Measurements from ENCODE around the gene SBF1. TPM values are rescaled to one million over a fixed set of nuclear protein-coding genes. Genes with fewer than 3 reads are reported as not detected.
"Not testable (repeated sequence)": the region's sequence is repeated elsewhere in the genome, so short reads cannot be mapped to it uniquely, and the experiment has no call there.

The SBF1 gene
- total RNA-seq, 2 experiments from 2014 or later = 97.6 TPM

DNA sequence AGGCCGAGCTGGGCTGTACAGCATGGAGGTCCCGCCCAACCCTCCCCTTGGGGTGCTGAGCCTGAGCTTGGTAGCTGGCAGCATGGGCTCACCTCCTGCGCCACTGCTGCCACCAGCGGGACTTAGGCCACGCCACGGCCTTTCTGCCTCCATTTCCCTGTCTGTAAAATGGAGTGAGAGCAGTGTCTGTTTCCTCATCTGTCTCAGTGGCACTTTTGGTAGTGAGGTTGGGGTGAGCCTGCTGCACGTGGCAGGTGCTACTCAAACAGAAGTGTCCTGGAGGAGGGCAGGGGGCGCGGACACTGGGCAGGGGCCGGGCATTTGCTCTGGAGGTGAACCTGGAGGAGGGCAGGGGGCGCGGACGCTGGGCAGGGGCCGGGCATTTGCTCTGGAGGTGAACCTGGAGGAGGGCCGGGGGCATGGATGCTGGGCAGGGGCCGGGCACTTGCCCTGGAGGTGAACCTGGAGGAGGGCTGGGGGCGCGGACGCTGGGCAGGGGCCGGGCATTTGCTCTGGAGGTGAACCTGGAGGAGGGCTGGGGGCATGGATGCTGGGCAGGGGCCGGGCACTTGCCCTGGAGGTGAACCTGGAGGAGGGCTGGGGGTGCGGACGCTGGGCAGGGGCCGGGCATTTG, 41.8 kb downstream of the SBF1 start:
- DNase-seq; H3K4me3 Mint-ChIP-seq; H3K27me3 Mint-ChIP-seq; POLR2A ChIA-PET; CTCF ChIA-PET; intact Hi-C loops (cut with DNase I, micrococcal nuclease); H3K4me1 Mint-ChIP-seq; H3K27ac Mint-ChIP-seq; H3K9me3 Mint-ChIP-seq (ENCODE audit: low read depth); ATAC-seq: not testable (repeated sequence)
- H3K36me3 Mint-ChIP-seq (ENCODE audit: low read depth) = peaks cover 11% of the 10 kb centered on the region

DNA sequence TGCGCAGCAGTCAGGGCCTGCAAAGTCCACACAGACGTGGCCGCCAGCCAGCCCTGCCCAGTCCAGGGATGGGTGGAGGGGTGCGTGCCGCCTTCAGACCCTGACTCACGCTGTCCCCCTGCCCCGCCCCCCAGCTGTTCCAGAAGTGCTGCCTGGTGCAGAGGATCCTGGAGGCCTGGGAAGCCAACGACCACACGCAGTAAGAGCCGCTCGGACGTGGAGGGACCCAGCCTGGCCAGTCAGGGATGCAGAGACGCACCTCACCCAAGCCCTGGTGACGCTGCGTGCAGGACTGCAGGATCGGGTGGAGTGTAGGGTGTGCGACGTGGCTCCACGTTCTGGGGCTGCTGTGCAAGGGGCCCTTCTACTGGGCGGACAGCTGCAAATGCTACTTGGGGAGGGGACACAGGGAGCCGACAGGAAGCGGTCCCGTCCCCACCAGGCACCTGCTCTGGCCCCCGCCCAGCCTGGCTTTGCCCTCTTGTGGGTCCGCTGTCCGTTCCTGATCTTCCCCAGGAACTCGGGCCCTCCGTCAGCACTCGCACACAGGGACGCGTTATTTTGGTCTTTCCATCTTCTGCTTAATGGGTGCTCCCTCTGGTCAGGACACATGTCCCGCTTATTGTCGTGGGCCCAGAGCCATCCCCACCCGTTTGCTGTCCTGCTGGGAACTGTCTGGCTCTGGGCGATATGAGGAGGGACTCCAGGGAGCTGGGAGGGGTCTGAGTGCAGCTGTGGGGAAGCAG, 42.5 kb downstream of the SBF1 start:
- DNase-seq (no peak), ATAC-seq (no peak)
- intact Hi-C loops (cut with DNase I, micrococcal nuclease) = no loop called here
- ChIA-PET CTCF (no interaction called here), POLR2A (no interaction called here)
- no peak overlapping the region for H3K4me3 Mint-ChIP-seq
- no peak overlapping the region for H3K27ac Mint-ChIP-seq
- peaks cover 11% of the 10 kb centered on the region for H3K36me3 Mint-ChIP-seq (ENCODE audit: low read depth)
- no peaks in the 10 kb centered on the region for H3K27me3 Mint-ChIP-seq
- no peaks in the 10 kb centered on the region for H3K4me1 Mint-ChIP-seq
- no peaks in the 10 kb centered on the region for H3K9me3 Mint-ChIP-seq (ENCODE audit: low read depth)

DNA sequence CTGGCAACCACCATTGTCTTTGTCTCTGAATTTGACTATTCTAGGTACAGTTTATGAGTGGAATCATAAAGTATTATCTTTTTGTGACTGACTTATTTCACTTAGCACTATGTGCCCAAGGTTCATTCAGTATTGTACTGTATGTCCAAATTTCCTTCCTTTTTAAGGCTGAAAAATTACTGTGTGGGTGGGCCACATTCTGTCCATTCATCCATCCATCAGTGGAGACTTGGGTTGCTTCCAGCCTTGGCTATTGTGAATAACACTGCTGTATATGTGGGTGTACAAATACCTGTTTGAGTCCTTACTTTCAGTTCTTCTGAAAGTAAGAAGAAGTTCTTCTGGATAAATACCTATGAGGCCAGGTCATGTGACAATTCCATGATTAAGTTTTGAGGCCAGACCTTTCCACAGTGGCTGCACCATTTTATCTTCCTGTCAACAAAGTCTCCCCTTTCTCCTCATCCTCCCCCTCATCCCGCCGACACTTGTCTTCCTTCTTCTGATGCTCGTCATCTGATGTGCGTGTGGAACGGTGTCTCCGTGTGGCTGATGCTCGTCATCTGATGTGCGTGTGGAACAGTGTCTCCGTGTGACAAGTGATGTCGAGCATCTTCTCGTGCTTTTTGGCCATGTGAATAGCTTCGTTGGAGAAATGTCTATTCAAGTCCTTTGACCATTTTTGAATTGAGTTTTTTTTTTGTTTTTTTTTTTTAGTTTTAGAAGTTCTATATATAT, 49.5 kb downstream of the SBF1 start:
- Mint-ChIP-seq H3K27me3 (no peaks in the 10 kb centered on the region), H3K9me3 (ENCODE audit: low read depth) (no peaks in the 10 kb centered on the region), H3K36me3 (ENCODE audit: low read depth) (peaks cover 18% of the 10 kb centered on the region), H3K4me3 (no peak overlapping the region), H3K4me1 (peaks cover 6% of the 10 kb centered on the region), H3K27ac (peak overlapping the region; percentile 17)
- intact Hi-C loops (cut with DNase I, micrococcal nuclease) = no loop called here
- CTCF ChIA-PET = interaction anchor here (0.7 to 1.8 kb wide), 2 partner anchors 72 to 150 kb away, joined by 4 to 5 read pairs; no protein-coding TSS in a partner anchor
- POLR2A ChIA-PET = no interaction called here
- ATAC-seq = no peak
- DNase-seq = no peak

DNA sequence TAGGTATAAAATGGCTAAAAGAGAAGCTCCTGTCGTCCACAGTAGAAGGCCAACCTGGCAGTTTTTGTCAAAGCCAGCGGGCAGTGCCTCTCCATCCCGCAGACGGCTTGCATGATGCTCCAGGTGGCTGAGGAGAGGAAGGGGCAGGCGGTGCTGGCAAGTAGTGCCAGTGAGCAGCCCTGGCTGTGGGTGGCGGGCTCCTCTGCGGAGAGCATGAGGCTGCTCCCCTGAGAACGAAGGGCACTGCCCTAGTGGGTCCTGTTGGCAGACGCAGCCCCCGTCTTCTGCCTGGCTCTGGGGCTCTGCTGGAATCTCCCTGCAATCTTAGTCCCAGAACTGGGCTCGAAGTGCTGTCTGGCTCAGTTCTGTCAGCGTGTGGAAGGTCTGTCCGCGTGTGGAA, 50.9 kb downstream of the SBF1 start:
- intact Hi-C loops (cut with DNase I, micrococcal nuclease) = no loop called here
- Mint-ChIP-seq H3K27ac (no peak overlapping the region), H3K27me3 (no peaks in the 10 kb centered on the region), H3K4me3 (no peak overlapping the region), H3K36me3 (ENCODE audit: low read depth) (peaks cover 29% of the 10 kb centered on the region), H3K4me1 (peaks cover 6% of the 10 kb centered on the region), H3K9me3 (ENCODE audit: low read depth) (no peaks in the 10 kb centered on the region)
- no peak for DNase-seq
- ChIA-PET CTCF (no interaction called here), POLR2A (no interaction called here)
- no peak for ATAC-seq

DNA sequence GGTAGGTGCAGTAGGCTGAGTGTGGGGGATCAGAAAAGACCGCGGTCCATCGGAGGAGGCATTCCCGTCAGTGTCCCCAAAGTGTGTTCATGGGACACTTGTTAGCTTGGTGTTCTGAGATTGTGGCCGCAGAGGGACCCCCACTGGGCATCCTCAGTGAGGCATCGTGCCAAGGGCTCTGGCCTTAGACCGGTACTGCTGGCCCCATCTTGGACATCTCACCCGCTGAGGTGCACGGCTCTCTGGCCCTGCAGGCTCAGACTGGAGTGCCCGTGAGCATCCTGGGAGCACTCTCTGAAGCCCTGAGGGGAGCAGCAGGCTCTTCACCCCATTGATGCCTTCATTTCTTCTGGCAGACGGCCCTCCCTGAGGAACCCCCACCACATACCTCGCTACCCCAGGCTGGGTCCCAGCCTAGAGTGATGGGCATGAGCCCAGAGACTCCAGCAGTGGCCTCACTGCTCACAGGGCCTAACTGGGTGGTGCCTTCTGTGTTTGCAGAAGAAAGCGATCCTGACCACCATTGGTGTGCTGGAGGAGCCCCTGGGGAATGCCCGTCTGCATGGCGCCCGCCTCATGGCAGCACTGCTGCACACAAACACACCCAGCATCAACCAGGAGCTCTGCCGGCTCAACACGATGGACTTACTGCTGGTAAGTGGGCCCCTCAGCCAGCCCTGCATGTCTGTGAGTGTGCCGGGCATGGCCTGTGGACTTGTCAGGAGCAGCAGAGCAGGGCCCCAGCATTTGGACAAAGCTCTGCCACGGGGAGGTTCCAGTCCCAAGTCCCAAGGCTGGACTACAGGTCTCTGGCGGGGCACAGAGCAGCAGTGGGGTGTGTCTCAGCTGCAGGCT, 51.6 kb downstream of the SBF1 start:
- Mint-ChIP-seq H3K27me3 (no peaks in the 10 kb centered on the region), H3K27ac (no peak overlapping the region)

DNA sequence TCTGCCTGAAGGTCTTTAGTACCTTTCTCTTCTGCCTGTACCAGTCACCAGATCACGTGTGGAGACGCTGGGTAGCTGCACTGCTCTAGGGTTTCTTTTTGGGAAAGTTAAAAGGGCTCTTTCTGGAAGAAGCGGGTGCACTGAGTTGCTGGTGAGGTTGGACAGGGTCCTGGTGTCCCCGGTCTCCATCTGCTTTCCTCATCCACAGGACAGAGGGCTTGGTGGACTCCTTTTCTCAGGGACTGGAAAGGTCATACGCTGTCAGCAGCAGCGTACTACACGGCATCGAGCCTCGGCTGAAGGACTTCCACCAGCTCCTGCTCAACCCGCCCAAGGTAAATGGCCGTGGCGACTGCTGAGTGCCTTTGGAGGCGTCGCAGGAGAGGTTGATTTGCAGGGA, 52.8 kb downstream of the SBF1 start:
- POLR2A ChIA-PET = no interaction called here

More for the DNA sequence above, 51.6 kb downstream of the SBF1 start:
- ChIA-PET CTCF (no interaction called here), POLR2A (no interaction called here)
- ATAC-seq (no peak), DNase-seq (no peak)
- H3K36me3 Mint-ChIP-seq (ENCODE audit: low read depth) = peaks cover 30% of the 10 kb centered on the region
- H3K4me3 Mint-ChIP-seq = no peak overlapping the region
- intact Hi-C loops (cut with DNase I, micrococcal nuclease) = no loop called here
- H3K9me3 Mint-ChIP-seq (ENCODE audit: low read depth) = no peaks in the 10 kb centered on the region
- peaks cover 6% of the 10 kb centered on the region for H3K4me1 Mint-ChIP-seq

DNA sequence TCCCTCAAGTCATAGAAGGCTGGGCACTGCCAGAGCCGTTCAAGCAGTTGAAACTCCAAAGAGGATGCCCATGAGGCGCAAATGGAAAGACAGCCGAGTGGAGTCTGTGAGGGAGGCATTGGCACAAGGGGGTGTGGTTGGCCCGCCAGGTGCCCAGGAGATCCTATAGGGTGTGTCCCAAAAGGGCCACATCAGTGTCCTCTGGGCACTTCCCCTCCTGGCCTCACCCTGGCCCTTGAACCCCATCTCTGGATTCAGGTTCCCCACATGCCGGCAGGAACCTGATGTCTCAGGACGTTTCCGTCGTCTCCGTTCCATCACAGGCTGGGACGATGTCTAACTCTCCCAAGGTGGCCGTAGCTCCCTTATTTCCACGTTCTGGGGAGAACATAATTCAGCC, 54.3 kb downstream of the SBF1 start:
- Mint-ChIP-seq H3K36me3 (ENCODE audit: low read depth) (peaks cover 28% of the 10 kb centered on the region), H3K4me1 (peaks cover 6% of the 10 kb centered on the region), H3K27ac (no peak overlapping the region), H3K9me3 (ENCODE audit: low read depth) (no peaks in the 10 kb centered on the region), H3K27me3 (no peaks in the 10 kb centered on the region), H3K4me3 (no peak overlapping the region)
- intact Hi-C loops (cut with DNase I, micrococcal nuclease) = no loop called here
- CTCF ChIA-PET = interaction anchor here (0.8 kb wide), 1 partner anchor 77 kb away, joined by 3 read pairs; no protein-coding TSS in a partner anchor
- DNase-seq (no peak), ATAC-seq (no peak)
- POLR2A ChIA-PET = no interaction called here

More for the DNA sequence above, 52.8 kb downstream of the SBF1 start:
- CTCF ChIA-PET = interaction anchor here (0.8 kb wide), 1 partner anchor 48 kb away, joined by 3 read pairs; no protein-coding TSS in a partner anchor
- ATAC-seq (no peak), DNase-seq (no peak)
- Mint-ChIP-seq H3K4me3 (no peak overlapping the region), H3K4me1 (peaks cover 6% of the 10 kb centered on the region), H3K27ac (no peak overlapping the region), H3K9me3 (ENCODE audit: low read depth) (no peaks in the 10 kb centered on the region), H3K27me3 (no peaks in the 10 kb centered on the region), H3K36me3 (ENCODE audit: low read depth) (peaks cover 32% of the 10 kb centered on the region)
- intact Hi-C loops (cut with DNase I, micrococcal nuclease) = no loop called here

DNA sequence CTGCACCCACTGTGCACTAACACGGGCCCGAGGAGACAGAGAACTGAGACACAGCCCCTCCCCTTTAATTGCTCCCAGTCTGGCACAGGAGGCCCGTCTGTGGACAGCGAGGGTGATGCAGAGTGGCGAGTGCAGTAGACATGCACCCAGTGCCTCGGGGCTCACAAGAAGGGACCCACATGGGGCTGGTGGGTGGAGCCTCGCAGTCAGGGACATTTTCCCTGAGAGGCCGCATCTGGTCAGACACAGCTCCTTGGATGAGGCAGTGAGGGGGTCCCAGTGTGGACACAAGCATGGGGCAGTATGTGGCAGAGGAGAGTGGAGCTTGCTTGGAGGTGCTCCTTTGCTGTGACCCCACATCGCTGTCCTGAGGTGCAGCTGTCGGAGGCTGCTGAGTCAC, 54.8 kb downstream of the SBF1 start:
- H3K4me3 Mint-ChIP-seq = no peak overlapping the region
- no peak overlapping the region for H3K27ac Mint-ChIP-seq
- no peak for DNase-seq
- H3K36me3 Mint-ChIP-seq (ENCODE audit: low read depth) = peaks cover 26% of the 10 kb centered on the region
- ATAC-seq = no peak
- CTCF ChIA-PET = interaction anchor here (0.8 kb wide), 1 partner anchor 78 kb away, joined by 3 read pairs; no protein-coding TSS in a partner anchor
- H3K4me1 Mint-ChIP-seq = peaks cover 2% of the 10 kb centered on the region
- POLR2A ChIA-PET = no interaction called here
- no peaks in the 10 kb centered on the region for H3K27me3 Mint-ChIP-seq
- intact Hi-C loops (cut with DNase I, micrococcal nuclease) = no loop called here
- no peaks in the 10 kb centered on the region for H3K9me3 Mint-ChIP-seq (ENCODE audit: low read depth)

DNA sequence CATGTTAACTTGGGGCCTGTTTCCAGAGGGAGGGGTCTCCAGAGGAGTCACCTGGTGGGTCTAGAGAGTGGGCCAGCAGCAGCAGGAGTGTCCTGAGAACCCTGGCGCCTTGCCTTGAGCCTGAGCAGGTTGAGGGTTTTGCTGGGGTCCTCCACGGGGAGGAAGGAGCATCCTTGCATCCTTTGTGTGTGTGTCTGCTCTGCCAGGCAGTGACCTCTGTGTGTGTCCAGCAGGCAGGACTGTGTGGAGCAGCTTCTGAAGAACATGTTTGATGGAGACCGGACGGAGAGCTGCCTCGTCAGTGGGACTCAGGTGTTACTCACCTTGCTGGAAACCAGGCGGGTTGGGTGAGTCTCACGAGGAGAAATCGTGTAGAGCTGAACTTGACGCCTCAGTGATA, 55.7 kb downstream of the SBF1 start:
- no peaks in the 10 kb centered on the region for H3K27me3 Mint-ChIP-seq
- H3K36me3 Mint-ChIP-seq (ENCODE audit: low read depth) = peaks cover 27% of the 10 kb centered on the region
- DNase-seq = no peak
- H3K27ac Mint-ChIP-seq = no peak overlapping the region
- no peak overlapping the region for H3K4me3 Mint-ChIP-seq
- ATAC-seq = no peak
- H3K9me3 Mint-ChIP-seq (ENCODE audit: low read depth) = no peaks in the 10 kb centered on the region
- no peaks in the 10 kb centered on the region for H3K4me1 Mint-ChIP-seq
- intact Hi-C loops (cut with DNase I, micrococcal nuclease) = no loop called here
- POLR2A ChIA-PET = no interaction called here
- CTCF ChIA-PET = no interaction called here

DNA sequence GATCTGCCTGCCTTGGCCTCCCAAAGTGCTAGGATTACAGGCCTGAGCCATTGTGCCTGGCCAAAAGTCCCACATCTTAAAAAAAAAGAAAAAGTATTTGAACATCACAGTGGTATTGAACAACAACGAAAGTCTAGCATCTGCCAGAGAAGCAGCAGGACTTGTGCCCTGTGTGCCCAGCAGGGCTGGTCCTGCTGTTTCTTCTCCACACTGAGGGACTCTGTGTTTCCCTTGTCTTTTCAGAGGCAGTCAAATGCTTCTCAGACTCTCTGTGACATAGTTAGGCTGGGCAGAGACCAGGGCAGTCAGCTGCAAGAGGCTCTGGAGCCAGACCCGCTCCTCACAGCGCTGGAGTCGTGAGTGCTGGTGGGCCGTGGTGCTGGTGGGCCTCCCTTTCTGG, 56.2 kb downstream of the SBF1 start:
- Mint-ChIP-seq H3K9me3 (ENCODE audit: low read depth) (no peaks in the 10 kb centered on the region), H3K27me3 (no peaks in the 10 kb centered on the region), H3K36me3 (ENCODE audit: low read depth) (peaks cover 30% of the 10 kb centered on the region), H3K27ac (no peak overlapping the region), H3K4me1 (no peaks in the 10 kb centered on the region), H3K4me3 (no peak overlapping the region)
- no peak for DNase-seq
- intact Hi-C loops (cut with DNase I, micrococcal nuclease) = no loop called here
- no peak for ATAC-seq
- ChIA-PET CTCF (no interaction called here), POLR2A (no interaction called here)

DNA sequence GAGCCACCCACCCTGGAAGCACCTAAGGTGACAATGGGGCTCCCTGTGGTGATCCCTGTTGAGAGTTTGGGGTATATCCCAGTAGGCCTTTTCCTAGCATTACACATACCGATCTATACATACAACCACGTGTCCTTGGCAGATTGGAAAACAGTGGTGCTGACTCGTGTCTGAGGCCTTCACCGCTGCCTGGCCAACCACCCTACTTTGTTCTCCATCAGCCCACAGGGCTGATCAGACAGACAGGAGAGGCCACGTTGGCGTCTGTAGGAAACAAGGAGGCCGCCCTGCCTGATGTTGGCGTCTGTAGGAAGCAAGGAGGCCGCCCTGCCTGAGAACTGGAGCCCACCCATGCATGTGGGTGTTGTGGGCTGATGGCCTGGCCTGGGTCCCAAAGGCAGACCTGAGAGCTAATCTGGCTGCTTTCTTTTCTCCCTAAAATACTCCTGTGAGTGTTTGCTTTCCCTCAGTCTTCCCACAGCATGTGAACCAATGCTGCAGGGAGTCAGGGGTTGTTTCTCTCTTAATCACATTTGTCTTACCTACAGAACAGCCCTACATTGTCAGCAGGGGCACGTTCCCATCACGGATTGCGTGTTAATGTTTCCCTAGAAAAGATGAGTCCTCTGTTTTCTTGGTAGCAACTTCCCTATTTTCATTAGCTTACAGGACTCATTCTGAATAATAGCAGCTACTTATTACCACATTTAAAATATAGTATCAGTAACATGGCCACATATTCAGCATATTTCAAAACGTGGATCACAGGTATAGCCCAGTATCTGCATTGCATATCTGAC, 57.2 kb downstream of the SBF1 start:
- Mint-ChIP-seq H3K9me3 (ENCODE audit: low read depth) (no peaks in the 10 kb centered on the region), H3K4me1 (no peaks in the 10 kb centered on the region), H3K27me3 (no peaks in the 10 kb centered on the region), H3K4me3 (no peak overlapping the region), H3K36me3 (ENCODE audit: low read depth) (peaks cover 30% of the 10 kb centered on the region), H3K27ac (no peak overlapping the region)
- intact Hi-C loops (cut with DNase I, micrococcal nuclease) = no loop called here
- DNase-seq (no peak), ATAC-seq (no peak)
- ChIA-PET CTCF (interaction anchor here (0.7 kb wide), 1 partner anchor 10 kb away, joined by 3 read pairs; no protein-coding TSS in a partner anchor), POLR2A (no interaction called here)

Data from activated CD4-positive, alpha-beta T cell treated with anti-CD3 and anti-CD28 coated beads for 36 hours (primary cell).